ENCODE measurements around the gene SND1.

DNA sequence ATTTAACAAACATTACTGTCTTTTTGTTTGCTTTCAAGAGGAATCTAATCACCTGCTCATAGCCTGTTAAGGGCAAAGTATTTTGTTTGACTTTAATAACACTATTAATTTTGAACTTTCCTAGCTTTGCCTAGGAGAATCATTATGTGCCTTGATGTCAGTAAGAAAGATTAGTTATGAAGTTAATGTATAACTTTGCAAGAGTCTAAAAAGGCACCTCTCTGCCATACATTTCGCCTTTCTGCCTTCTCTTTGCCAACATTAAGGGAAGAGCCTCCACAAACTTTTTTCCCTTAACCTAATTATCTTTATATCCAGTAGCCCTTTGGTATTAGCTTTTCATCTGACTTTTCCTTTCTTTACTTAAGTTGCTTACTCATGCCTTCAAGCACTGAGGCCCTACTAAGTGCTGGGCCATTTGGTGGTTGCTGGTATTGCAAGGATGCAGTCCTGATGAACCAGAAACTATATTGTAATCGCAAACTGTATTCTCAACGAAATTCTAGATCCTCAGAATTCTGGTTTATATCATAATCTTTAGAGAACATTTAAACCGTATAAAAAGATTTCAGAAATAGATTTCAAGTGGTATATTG is 108.5 kb downstream of the SND1 start:
- TF ChIP-seq, protein P1, sequence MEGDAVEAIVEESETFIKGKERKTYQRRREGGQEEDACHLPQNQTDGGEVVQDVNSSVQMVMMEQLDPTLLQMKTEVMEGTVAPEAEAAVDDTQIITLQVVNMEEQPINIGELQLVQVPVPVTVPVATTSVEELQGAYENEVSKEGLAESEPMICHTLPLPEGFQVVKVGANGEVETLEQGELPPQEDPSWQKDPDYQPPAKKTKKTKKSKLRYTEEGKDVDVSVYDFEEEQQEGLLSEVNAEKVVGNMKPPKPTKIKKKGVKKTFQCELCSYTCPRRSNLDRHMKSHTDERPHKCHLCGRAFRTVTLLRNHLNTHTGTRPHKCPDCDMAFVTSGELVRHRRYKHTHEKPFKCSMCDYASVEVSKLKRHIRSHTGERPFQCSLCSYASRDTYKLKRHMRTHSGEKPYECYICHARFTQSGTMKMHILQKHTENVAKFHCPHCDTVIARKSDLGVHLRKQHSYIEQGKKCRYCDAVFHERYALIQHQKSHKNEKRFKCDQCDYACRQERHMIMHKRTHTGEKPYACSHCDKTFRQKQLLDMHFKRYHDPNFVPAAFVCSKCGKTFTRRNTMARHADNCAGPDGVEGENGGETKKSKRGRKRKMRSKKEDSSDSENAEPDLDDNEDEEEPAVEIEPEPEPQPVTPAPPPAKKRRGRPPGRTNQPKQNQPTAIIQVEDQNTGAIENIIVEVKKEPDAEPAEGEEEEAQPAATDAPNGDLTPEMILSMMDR (IDR thresholded peaks at IDR 0.05; ENCODE audit: low read depth, low read length, poor library complexity, severe bottlenecking), result no peak
- no peak for TF ChIP-seq EZH2phosphoT487 (IDR thresholded peaks at IDR 0.05; ENCODE audit: borderline replicate concordance, low read length)
